HL-60 (cell line): ENCODE measurements around the gene UROD.

Experiments used
- REST ChIP-seq: IDR thresholded peaks from 2 replicates; pipeline ENCODE4 v1.6.1; 2012; ENCODE audit warnings: low read depth; ENCODE audit not compliant: insufficient replicate concordance
- TF ChIP-seq, protein P1 (sequence below): IDR thresholded peaks from one replicate; pipeline ENCODE4 v1.5.1; 2011; ENCODE audit warnings: low read length, control low read depth, inconsistent platforms; ENCODE audit not compliant: insufficient read depth

GRCh38 chr1:45015683-45016082 lies 3.6 kb downstream of the UROD start:
- TF ChIP-seq, protein P1, sequence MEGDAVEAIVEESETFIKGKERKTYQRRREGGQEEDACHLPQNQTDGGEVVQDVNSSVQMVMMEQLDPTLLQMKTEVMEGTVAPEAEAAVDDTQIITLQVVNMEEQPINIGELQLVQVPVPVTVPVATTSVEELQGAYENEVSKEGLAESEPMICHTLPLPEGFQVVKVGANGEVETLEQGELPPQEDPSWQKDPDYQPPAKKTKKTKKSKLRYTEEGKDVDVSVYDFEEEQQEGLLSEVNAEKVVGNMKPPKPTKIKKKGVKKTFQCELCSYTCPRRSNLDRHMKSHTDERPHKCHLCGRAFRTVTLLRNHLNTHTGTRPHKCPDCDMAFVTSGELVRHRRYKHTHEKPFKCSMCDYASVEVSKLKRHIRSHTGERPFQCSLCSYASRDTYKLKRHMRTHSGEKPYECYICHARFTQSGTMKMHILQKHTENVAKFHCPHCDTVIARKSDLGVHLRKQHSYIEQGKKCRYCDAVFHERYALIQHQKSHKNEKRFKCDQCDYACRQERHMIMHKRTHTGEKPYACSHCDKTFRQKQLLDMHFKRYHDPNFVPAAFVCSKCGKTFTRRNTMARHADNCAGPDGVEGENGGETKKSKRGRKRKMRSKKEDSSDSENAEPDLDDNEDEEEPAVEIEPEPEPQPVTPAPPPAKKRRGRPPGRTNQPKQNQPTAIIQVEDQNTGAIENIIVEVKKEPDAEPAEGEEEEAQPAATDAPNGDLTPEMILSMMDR: no peak
- no peak for TF ChIP-seq REST
